Endothelial cell (in vitro differentiated cells): ENCODE data around the gene C3orf22. TPM values are rescaled to one million over a fixed set of nuclear protein-coding genes. Genes with fewer than 3 reads are reported as not detected.
A peak's percentile ranks its signal among the peaks of the same experiment; 100 is the strongest.
"Not testable (repeated sequence)": the region's sequence is repeated elsewhere in the genome, so short reads cannot be mapped to it uniquely, and the experiment has no call there.

ENCODE experiments used
- DNase-seq: peaks from one replicate; pipeline ENCODE4 v3.0.0; 2021; ENCODE audit warnings: low spot score
- H3K27ac Mint-ChIP-seq: one replicate; pipeline ENCODE4 v1.8.0; 2021; ENCODE audit warnings: mixed read lengths, inconsistent platforms; ENCODE audit not compliant: unreplicated experiment
- H3K27me3 Mint-ChIP-seq: one replicate; pipeline ENCODE4 v1.8.0; 2021; ENCODE audit warnings: mild to moderate bottlenecking, moderate library complexity, mixed read lengths, inconsistent platforms; ENCODE audit not compliant: unreplicated experiment
- H3K36me3 Mint-ChIP-seq: one replicate; pipeline ENCODE4 v1.8.0; 2021; ENCODE audit warnings: mild to moderate bottlenecking, low read depth, mixed read lengths, inconsistent platforms; ENCODE audit not compliant: unreplicated experiment
- H3K4me1 Mint-ChIP-seq: one replicate; pipeline ENCODE4 v1.8.0; 2021; ENCODE audit warnings: mild to moderate bottlenecking, mixed read lengths, inconsistent platforms; ENCODE audit not compliant: unreplicated experiment
- H3K4me3 Mint-ChIP-seq: one replicate; pipeline ENCODE4 v1.8.0; 2021; ENCODE audit warnings: mild to moderate bottlenecking, mixed read lengths, inconsistent platforms; ENCODE audit not compliant: unreplicated experiment
- H3K9me3 Mint-ChIP-seq: one replicate; pipeline ENCODE4 v1.8.0; 2021; ENCODE audit warnings: mixed read lengths, inconsistent platforms; ENCODE audit not compliant: unreplicated experiment
- CTCF ChIP-seq: fragments of 200-600 bp; sonication (generic); IDR thresholded peaks from one replicate; pipeline ENCODE4 v1.5.0; 2021; ENCODE audit warnings: antibody characterized with exemption; ENCODE audit not compliant: unreplicated experiment
- long read RNA-seq: library from polyadenylated mRNA; unstranded; transcript quantifications from one replicate; pipeline ENCODE4 v2.0.0, GENCODE V29; 2020; ENCODE audit not compliant: unreplicated experiment
- total RNA-seq: library from RNA; stranded (reverse); fragmentation: NEBNext Ultra II Directional; extraction: Animal tissue kit (Norgen Biotek cat#: 25700); gene quantifications from one replicate; pipeline ENCODE4 v1.2.1, GENCODE V29; 2021; ENCODE audit not compliant: unreplicated experiment

The C3orf22 gene
- total RNA-seq, result not detected
- long read RNA-seq, result 0 reads

- no peaks in the 10 kb centered on the region for H3K27me3 Mint-ChIP-seq
- DNase-seq, result peak; percentile 2
These were observed at the start of gene C3orf22 for GRCh38 chr3:126558336-126559071. Gene C3orf22, minus strand, starts transcription at chr3:126558932. Its CDS starts 5,542 bp downstream, at chr3:126553390.

DNA sequence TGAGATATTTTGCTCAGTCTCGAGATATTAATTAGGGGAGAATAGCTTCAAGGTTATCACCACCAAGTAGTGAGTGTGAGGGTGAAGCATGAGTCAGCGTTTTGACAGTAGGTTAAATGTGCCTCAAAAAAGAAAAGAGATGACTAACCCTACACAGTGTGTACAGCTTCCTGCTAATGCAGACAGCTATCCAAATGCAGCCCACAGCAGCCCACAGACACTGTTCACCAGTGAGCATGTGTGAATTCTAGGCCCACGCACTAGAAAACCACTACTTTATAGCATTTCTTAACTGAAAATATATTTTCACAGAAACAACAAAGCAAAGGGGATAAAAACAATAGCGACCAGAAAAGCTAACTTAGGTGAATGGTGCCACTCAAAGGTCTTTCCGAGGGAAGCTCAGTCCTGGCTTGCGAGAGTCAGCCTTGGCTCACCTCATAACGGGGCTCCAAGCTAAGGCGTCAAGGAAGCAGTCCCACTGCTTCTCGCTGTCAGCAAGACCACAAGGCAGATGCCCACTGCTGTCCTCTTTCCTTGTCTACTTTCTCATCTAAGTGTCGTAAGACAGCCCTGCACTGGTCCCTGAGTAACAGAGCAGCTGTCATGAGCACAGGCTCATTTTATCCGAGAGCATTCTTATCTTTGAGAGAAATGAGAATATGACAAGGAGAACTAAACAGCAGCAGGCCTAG lies 48.6 kb upstream of the C3orf22 start:
- Mint-ChIP-seq H3K27me3 (no peaks in the 10 kb centered on the region), H3K36me3 (no peaks in the 10 kb centered on the region), H3K4me1 (no peaks in the 10 kb centered on the region), H3K9me3 (no peaks in the 10 kb centered on the region), H3K27ac (no peak overlapping the region), H3K4me3 (no peak overlapping the region)
- no peak for DNase-seq
- TF ChIP-seq CTCF, result no peak

More at GRCh38 chr3:126558336-126559071, at the start of gene C3orf22:
- Mint-ChIP-seq H3K9me3 (no peaks in the 10 kb centered on the region), H3K4me3 (no peak within 1 kb of the TSS), H3K36me3 (no peaks in the 10 kb centered on the region), H3K27ac (no peak within 1 kb of the TSS), H3K4me1 (no peaks in the 10 kb centered on the region)
- no peak for TF ChIP-seq CTCF

DNA sequence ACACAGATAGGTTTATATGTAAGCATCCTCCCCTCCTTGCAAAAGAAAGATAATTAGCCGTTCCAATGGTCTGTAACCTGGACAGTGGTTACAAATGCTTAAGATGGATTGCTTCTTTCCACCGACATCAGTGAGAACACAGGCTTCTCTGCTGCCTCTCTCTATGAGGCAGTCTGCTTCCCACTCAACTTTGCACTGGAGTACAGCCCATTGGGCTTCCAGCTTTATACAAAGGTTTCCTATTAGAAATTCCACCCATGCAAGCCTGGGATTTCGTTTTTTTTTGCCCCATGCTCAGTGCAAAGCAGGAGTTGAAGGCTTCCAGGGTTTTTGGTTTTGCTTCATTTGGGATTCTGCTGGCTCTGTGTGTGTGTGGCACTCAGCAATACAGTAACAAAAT lies 47.3 kb upstream of the C3orf22 start:
- H3K4me1 Mint-ChIP-seq, result no peaks in the 10 kb centered on the region
- TF ChIP-seq CTCF, result no peak
- DNase-seq, result no peak
- no peak overlapping the region for H3K27ac Mint-ChIP-seq
- H3K4me3 Mint-ChIP-seq, result no peak overlapping the region
- H3K27me3 Mint-ChIP-seq, result no peaks in the 10 kb centered on the region
- H3K9me3 Mint-ChIP-seq, result no peaks in the 10 kb centered on the region
- no peaks in the 10 kb centered on the region for H3K36me3 Mint-ChIP-seq

- H3K4me3 Mint-ChIP-seq, result no peak overlapping the region
- H3K4me1 Mint-ChIP-seq, result no peaks in the 10 kb centered on the region
- H3K9me3 Mint-ChIP-seq, result no peaks in the 10 kb centered on the region
- no peak for TF ChIP-seq CTCF
- no peak overlapping the region for H3K27ac Mint-ChIP-seq
- H3K27me3 Mint-ChIP-seq, result no peaks in the 10 kb centered on the region
- H3K36me3 Mint-ChIP-seq, result no peaks in the 10 kb centered on the region
- DNase-seq, result no peak
These were observed 46.0 kb upstream of the C3orf22 start for GRCh38 chr3:126604691-126605090.

DNA sequence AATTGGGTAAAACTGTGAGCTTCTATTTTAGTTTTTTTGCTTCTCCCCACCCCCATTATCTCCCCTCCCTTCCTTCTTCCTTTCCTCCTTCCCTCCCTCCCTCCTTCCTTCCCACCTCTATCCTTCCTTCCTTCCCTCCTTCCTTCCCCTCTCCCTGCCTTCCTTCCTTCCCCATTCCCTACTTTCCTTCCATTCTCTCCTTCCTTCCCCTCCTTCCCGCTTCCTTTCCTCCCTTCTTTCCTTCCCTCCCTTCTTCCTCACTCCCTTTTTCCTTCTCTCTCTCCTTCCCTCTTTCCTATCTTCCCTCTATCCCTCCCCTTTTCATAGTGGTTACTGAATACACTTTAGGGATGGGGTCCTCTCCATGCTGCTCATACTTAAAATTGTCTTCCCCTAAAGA lies 40.4 kb upstream of the C3orf22 start:
- DNase-seq, result no peak
- Mint-ChIP-seq H3K4me3 (no peak overlapping the region), H3K27ac (no peak overlapping the region), H3K9me3 (no peaks in the 10 kb centered on the region), H3K27me3 (no peaks in the 10 kb centered on the region), H3K36me3 (no peaks in the 10 kb centered on the region), H3K4me1 (no peaks in the 10 kb centered on the region)
- TF ChIP-seq CTCF, result no peak

- H3K4me3 Mint-ChIP-seq, H3K4me1 Mint-ChIP-seq, H3K9me3 Mint-ChIP-seq, DNase-seq, H3K36me3 Mint-ChIP-seq, H3K27me3 Mint-ChIP-seq, H3K27ac Mint-ChIP-seq: not testable (repeated sequence)
These were observed 36.7 kb upstream of the C3orf22 start for GRCh38 chr3:126595479-126595878.

DNA sequence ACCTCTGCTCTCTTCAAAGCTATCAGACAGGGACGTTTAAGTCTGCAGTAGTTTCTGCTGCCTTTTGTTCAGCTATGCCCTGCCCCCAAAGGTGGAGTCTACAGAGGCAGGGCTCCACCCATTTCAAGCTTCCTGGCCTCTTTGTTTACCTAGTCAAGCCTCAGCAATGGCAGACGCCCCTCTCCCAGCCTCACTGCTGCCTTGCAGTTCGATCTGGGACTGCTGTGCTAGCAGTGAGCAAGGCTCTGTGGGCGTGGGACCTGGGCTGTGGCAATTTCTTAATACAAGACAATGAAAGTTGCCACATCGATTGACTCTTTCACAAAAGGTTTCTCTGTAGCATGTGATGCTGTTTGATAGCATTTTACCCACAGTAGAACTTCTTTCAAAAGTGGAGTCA lies 32.8 kb upstream of the C3orf22 start:
- not testable (repeated sequence) for DNase-seq, H3K27me3 Mint-ChIP-seq

More for the DNA sequence above, 32.8 kb upstream of the C3orf22 start:
- H3K27ac Mint-ChIP-seq, H3K9me3 Mint-ChIP-seq, H3K36me3 Mint-ChIP-seq, H3K4me3 Mint-ChIP-seq, H3K4me1 Mint-ChIP-seq: not testable (repeated sequence)
